Endodermal cell (in vitro differentiated cells): ENCODE measurements around the gene GALNT4. TPM values are rescaled to one million over a fixed set of nuclear protein-coding genes. Genes with fewer than 3 reads are reported as not detected.
A peak's percentile ranks its signal among the peaks of the same experiment; 100 is the strongest.

ENCODE experiments used
- DNase-seq: peaks from one replicate; pipeline ENCODE4 v3.0.0-alpha.2; 2017
- H3K27ac ChIP-seq: 2 replicates; pipeline ENCODE4 v1.5.1; 2013; ENCODE audit warnings: mild to moderate bottlenecking, low read depth, low read length, moderate library complexity
- H3K27me3 ChIP-seq: 2 replicates; pipeline ENCODE4 v1.6.1; 2013; ENCODE audit warnings: mild to moderate bottlenecking, low read length, moderate library complexity; ENCODE audit not compliant: insufficient read depth, control insufficient read depth, poor library complexity, severe bottlenecking
- H3K36me3 ChIP-seq: 2 replicates; pipeline ENCODE4 v1.7.0; 2013; ENCODE audit warnings: mild to moderate bottlenecking, low read length, moderate library complexity; ENCODE audit not compliant: control insufficient read depth, insufficient read depth
- H3K4me1 ChIP-seq: one replicate; pipeline ENCODE4 v1.7.0; 2013; ENCODE audit warnings: low read length; ENCODE audit not compliant: control insufficient read depth, insufficient read depth
- H3K4me3 ChIP-seq: 2 replicates; pipeline ENCODE4 v1.5.1; 2013; ENCODE audit warnings: mild to moderate bottlenecking, low read length, moderate library complexity
- H3K9ac ChIP-seq: 2 replicates; pipeline ENCODE4 v1.6.1; 2013; ENCODE audit warnings: mild to moderate bottlenecking, low read length, moderate library complexity; ENCODE audit not compliant: poor library complexity, severe bottlenecking; ENCODE audit errors: extremely low read depth
- H3K9me3 ChIP-seq: 2 replicates; pipeline ENCODE4 v1.6.1; 2013; ENCODE audit warnings: mild to moderate bottlenecking, low read length, moderate library complexity; ENCODE audit not compliant: control insufficient read depth
- H3K27ac Mint-ChIP-seq: 2 replicates; pipeline ENCODE4 v1.8.0; 2020; ENCODE audit warnings: mixed read lengths
- H3K27me3 Mint-ChIP-seq: 2 replicates; pipeline ENCODE4 v1.8.0; 2021; ENCODE audit warnings: mild to moderate bottlenecking, mixed read lengths; ENCODE audit not compliant: insufficient read depth
- H3K36me3 Mint-ChIP-seq: 2 replicates; pipeline ENCODE4 v1.8.0; 2020; ENCODE audit warnings: low read depth, mixed read lengths
- H3K4me1 Mint-ChIP-seq: 2 replicates; pipeline ENCODE4 v1.8.0; 2020; ENCODE audit warnings: mixed read lengths
- H3K4me3 Mint-ChIP-seq: 2 replicates; pipeline ENCODE4 v1.8.0; 2020; ENCODE audit warnings: mild to moderate bottlenecking, moderate library complexity, mixed read lengths
- H3K9me3 Mint-ChIP-seq: 2 replicates; pipeline ENCODE4 v1.8.0; 2020; ENCODE audit warnings: mild to moderate bottlenecking, mixed read lengths
- WGBS, 2 experiments: methylation state at CpG; one replicate each; pipeline versions ENCODE4 v1.1.5 to v1.1.7; 2013; ENCODE audit warnings: missing lambda C conversion rate in 2 of 2, mixed read lengths in 1 of 2; ENCODE audit not compliant: insufficient coverage in 1 of 2, insufficient read length in 1 of 2; 5-methylcytosine and 5-hydroxymethylcytosine counted together
- total RNA-seq, 2 donors: library from RNA; stranded (reverse); fragmentation: NEBNext Ultra II Directional in 1 of 2; extraction: Animal tissue kit (Norgen Biotek cat#: 25700) in 1 of 2; gene quantifications; 2 replicates in 1 of 2; 3 replicates in 1 of 2; pipeline ENCODE4 v1.2.1, GENCODE V29; 2021
- TF ChIP-seq, protein P1 (sequence below): fragments of 200-600 bp; sonication (generic); conservative IDR thresholded peaks from 2 replicates; pipeline ENCODE4 v1.5.0; 2021; ENCODE audit warnings: antibody characterized with exemption, mild to moderate bottlenecking

GALNT4 gene
- total RNA-seq, 2 donors from 2014 or later, result 7.2 to 9.0 TPM

DNA sequence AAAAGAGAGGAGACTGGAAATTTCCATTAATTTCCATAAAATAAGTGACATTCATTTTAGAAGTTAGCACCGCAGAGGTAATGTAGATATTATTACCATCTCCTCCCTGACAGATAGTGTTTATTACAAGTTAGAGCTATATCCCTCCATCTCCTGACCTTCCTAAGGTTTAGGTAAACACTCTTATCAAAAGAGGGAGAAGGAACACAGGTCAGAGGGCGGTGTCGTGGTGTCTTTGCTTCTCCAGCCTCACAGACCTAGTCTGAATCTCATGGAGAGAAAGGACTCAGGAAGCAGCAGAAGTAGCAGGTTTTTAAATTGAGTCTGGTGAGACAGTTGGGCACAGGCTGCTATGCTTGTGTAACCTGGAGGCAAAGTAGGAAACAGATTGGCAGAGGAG is 12.8 kb upstream of the GALNT4 start:
- Histone ChIP-seq H3K4me3 (no peak overlapping the region), H3K27me3 (no peaks in the 10 kb centered on the region), H3K9ac (no peak overlapping the region), H3K9me3 (no peaks in the 10 kb centered on the region), H3K4me1 (peaks cover 18% of the 10 kb centered on the region), H3K36me3 (no peaks in the 10 kb centered on the region), H3K27ac (no peak overlapping the region)
- TF ChIP-seq, protein P1, sequence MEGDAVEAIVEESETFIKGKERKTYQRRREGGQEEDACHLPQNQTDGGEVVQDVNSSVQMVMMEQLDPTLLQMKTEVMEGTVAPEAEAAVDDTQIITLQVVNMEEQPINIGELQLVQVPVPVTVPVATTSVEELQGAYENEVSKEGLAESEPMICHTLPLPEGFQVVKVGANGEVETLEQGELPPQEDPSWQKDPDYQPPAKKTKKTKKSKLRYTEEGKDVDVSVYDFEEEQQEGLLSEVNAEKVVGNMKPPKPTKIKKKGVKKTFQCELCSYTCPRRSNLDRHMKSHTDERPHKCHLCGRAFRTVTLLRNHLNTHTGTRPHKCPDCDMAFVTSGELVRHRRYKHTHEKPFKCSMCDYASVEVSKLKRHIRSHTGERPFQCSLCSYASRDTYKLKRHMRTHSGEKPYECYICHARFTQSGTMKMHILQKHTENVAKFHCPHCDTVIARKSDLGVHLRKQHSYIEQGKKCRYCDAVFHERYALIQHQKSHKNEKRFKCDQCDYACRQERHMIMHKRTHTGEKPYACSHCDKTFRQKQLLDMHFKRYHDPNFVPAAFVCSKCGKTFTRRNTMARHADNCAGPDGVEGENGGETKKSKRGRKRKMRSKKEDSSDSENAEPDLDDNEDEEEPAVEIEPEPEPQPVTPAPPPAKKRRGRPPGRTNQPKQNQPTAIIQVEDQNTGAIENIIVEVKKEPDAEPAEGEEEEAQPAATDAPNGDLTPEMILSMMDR, result no peak
- Mint-ChIP-seq H3K9me3 (no peaks in the 10 kb centered on the region), H3K36me3 (no peaks in the 10 kb centered on the region), H3K4me1 (peaks cover 30% of the 10 kb centered on the region), H3K4me3 (no peak overlapping the region), H3K27ac (no peak overlapping the region), H3K27me3 (no peaks in the 10 kb centered on the region)
- DNase-seq, result no peak
- 80 to 86% methylated on average over 1 to 3 of the region's 3 CpGs for WGBS, 2 experiments

DNA sequence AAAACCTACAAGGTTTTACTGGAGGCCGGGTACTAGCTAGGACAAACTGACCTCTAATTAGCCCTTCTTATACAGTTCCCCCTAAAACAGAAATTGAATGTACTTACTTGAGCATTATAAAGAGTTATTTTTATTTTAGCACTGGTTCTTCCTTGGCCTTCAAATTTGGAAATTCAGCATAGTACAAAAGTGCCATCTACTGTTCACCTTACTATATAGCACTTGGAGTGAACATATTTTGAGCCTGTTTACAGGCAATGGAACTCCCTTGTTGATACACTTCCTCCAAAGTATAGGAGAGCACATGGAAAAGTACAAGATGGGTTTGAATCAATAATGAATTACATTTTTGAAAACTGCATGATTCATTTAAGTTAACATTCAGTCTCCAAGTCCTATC is 5.1 kb upstream of the GALNT4 start:
- Mint-ChIP-seq H3K4me3 (no peak overlapping the region), H3K36me3 (no peaks in the 10 kb centered on the region)
- DNase-seq, result no peak

DNA sequence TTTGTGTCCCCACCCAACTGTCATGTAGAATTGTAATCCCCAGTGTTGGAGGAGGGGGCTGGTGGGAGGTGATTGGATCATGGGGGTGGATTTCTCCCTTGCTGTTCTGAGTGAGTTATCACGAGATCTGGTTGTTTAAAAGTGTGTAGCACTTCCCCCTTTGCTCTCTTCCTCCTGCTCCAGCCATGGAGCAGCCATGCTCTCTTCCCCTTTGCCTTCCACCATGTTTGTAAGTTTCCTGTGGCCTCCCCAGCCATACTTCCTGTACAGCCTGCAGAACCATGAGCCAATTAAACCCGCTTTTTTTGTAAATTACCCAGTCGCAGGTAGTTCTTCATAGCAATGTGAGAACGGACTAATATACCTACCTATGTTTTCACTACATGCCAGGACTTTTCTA is 3.8 kb upstream of the GALNT4 start:
- no peaks in the 10 kb centered on the region for H3K9me3 ChIP-seq
- H3K4me1 ChIP-seq, result peaks cover 3% of the 10 kb centered on the region
- TF ChIP-seq, protein P1, result no peak
- H3K27ac Mint-ChIP-seq, result no peak overlapping the region
- peaks cover 2% of the 10 kb centered on the region for H3K36me3 ChIP-seq
- no peaks in the 10 kb centered on the region for H3K9me3 Mint-ChIP-seq
- H3K36me3 Mint-ChIP-seq, result peaks cover 7% of the 10 kb centered on the region
- H3K4me3 Mint-ChIP-seq, result no peak overlapping the region
- no peak overlapping the region for H3K9ac ChIP-seq
- H3K27ac ChIP-seq, result no peak overlapping the region
- 98 to 100% methylated on average over 2 to 3 of the region's 4 CpGs for WGBS, 2 experiments
- no peaks in the 10 kb centered on the region for H3K27me3 Mint-ChIP-seq
- DNase-seq, result no peak
- peaks cover 12% of the 10 kb centered on the region for H3K4me1 Mint-ChIP-seq
- no peaks in the 10 kb centered on the region for H3K27me3 ChIP-seq
- H3K4me3 ChIP-seq, result no peak overlapping the region

More for the DNA sequence above, 5.1 kb upstream of the GALNT4 start:
- Histone ChIP-seq H3K36me3 (no peaks in the 10 kb centered on the region), H3K9me3 (no peaks in the 10 kb centered on the region), H3K27me3 (no peaks in the 10 kb centered on the region), H3K9ac (no peak overlapping the region), H3K4me3 (no peak overlapping the region), H3K4me1 (no peaks in the 10 kb centered on the region), H3K27ac (no peak overlapping the region)
- TF ChIP-seq, protein P1, result peak; percentile 75
- Mint-ChIP-seq H3K4me1 (peaks cover 5% of the 10 kb centered on the region), H3K27ac (no peak overlapping the region), H3K9me3 (no peaks in the 10 kb centered on the region), H3K27me3 (no peaks in the 10 kb centered on the region)
- 100% methylated on average over 1 of the region's 1 CpG; no CpG with 5 or more reads in 1 of the 2 experiments for WGBS, 2 experiments
